GM23248 (cell line): ENCODE results near the gene PEX3.

Source experiments
- EZH2 ChIP-seq: fragments of 200-600 bp; sonication (generic); IDR thresholded peaks from 2 replicates; pipeline ENCODE4 v1.6.1; 2018; ENCODE audit warnings: antibody characterized with exemption, mild to moderate bottlenecking; ENCODE audit not compliant: insufficient read depth, poor library complexity, severe bottlenecking
- EZH2phosphoT487 ChIP-seq: fragments of 200-600 bp; sonication (generic); IDR thresholded peaks from 2 replicates; pipeline ENCODE4 v1.6.1; 2018; ENCODE audit warnings: antibody characterized with exemption, moderate library complexity, mild to moderate bottlenecking, low read depth; ENCODE audit not compliant: insufficient read depth

DNA sequence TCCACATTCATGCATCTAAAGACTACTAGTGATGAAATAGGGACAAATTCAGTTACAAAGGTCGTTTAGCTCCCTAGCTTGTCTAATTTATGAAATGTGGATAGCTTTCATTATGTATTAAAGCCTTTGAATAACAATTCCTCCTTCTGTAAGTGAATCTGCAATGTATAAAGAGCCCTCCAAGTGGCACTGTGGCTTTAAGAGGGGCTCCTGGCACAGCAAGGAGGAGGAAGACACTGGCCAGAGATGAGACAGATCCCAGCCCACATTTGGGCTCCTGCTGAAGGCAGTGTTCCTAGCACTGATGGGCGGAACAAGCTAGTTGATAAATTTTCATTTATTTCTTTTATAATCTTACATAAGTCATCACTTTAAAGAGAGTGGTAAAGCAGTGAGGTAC is 78.5 kb downstream of the PEX3 start:
- TF ChIP-seq EZH2: no peak
- no peak for TF ChIP-seq EZH2phosphoT487
